Measurements from ENCODE around the gene TMEM117.

TMEM117 gene

DNA sequence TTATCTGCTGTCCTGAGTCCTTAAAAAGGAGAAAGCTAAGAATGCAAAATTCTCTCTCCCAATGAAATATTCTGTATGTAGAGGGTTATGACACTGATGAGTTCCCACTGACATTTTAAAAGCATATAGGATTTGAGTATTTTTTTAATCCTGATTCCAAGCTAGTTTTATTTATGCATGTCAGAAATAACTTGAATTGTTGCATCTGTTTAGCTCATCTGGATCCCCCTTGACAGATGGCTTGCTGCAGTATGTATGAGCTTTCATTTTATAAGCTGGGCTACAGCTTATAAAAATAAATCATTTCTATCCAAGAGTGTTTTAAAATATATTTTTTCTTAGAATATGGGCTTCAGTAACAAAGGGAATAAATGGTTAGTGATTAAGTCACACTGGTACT lies 545.0 kb downstream of the TMEM117 start:
- Mint-ChIP-seq H3K4me3 (no peak overlapping the region), H3K27me3 (ENCODE audit: low read depth) (no peaks in the 10 kb centered on the region), H3K4me1 (ENCODE audit: low read depth) (no peaks in the 10 kb centered on the region), H3K9me3 (no peaks in the 10 kb centered on the region), H3K27ac (no peak overlapping the region), H3K36me3 (ENCODE audit: low read depth) (no peaks in the 10 kb centered on the region)

DNA sequence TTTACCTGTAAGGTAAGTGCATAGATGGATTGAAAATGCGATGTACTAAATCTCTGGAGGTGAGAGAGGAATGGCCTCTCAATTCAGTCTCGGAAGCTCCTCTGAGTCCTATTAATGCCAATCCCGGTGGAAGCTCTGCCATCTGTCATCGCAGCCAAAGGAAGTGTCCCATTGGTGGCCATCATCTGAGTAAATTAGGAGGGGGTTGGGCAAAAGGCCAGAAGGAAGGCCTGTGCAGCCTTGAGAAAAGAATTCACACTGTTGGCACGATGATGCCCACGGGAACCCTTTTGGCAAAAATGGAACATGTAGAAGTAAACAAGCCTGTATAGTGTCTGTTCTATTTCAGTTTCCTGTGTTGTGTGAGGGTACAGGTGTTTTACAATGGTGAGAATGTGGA lies 545.5 kb downstream of the TMEM117 start:
- no peaks in the 10 kb centered on the region for H3K27me3 Mint-ChIP-seq (ENCODE audit: low read depth)
- no peaks in the 10 kb centered on the region for H3K9me3 Mint-ChIP-seq
- H3K27ac Mint-ChIP-seq: no peak overlapping the region
- no peaks in the 10 kb centered on the region for H3K36me3 Mint-ChIP-seq (ENCODE audit: low read depth)
- no peak overlapping the region for H3K4me3 Mint-ChIP-seq
- H3K4me1 Mint-ChIP-seq (ENCODE audit: low read depth): no peaks in the 10 kb centered on the region

DNA sequence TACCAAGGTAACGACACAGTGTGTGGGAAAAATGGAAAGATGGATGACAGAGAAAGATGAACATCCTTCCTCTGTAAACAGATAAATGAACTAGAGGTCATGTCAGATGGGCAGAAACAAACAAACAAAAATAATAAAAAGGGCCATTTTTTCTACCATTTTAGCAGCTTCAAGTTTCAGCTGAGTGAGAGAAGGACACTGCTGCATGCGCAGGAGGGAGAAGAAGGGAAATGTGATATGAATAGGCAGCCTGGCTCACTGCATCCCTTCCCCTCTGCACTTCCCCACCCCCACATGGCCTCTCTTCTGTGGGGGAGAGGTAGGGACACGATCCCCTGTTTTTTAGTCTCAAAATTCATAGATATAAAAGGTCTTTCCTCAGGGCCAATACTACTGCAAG lies 548.3 kb downstream of the TMEM117 start:
- H3K4me3 Mint-ChIP-seq: no peak overlapping the region
- H3K27ac Mint-ChIP-seq: no peak overlapping the region
- H3K27me3 Mint-ChIP-seq (ENCODE audit: low read depth): no peaks in the 10 kb centered on the region
- no peaks in the 10 kb centered on the region for H3K36me3 Mint-ChIP-seq (ENCODE audit: low read depth)
- H3K4me1 Mint-ChIP-seq (ENCODE audit: low read depth): no peaks in the 10 kb centered on the region
- H3K9me3 Mint-ChIP-seq: no peaks in the 10 kb centered on the region

DNA sequence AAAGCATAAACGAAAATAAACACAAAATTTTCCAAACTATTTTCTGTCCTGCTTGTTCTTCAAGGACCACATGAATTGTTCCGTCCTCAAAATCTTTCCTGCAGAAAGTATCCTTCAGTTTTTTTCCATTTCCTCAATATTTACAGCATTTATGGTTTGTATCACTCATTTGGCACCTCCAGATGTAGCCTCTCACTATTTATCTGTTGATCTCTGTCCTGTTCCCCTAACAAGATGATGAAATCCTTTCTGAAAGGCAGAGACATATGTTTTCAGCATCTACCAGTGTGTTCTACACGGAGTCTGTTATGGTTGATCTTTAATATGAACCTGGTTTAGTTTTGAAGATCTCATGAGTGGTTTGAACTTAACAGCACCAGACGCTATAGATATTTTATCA lies 550.1 kb downstream of the TMEM117 start:
- H3K36me3 Mint-ChIP-seq (ENCODE audit: low read depth): no peaks in the 10 kb centered on the region
- no peak overlapping the region for H3K4me3 Mint-ChIP-seq
- no peak overlapping the region for H3K27ac Mint-ChIP-seq
- H3K4me1 Mint-ChIP-seq (ENCODE audit: low read depth): no peaks in the 10 kb centered on the region
- no peaks in the 10 kb centered on the region for H3K9me3 Mint-ChIP-seq
- no peaks in the 10 kb centered on the region for H3K27me3 Mint-ChIP-seq (ENCODE audit: low read depth)

DNA sequence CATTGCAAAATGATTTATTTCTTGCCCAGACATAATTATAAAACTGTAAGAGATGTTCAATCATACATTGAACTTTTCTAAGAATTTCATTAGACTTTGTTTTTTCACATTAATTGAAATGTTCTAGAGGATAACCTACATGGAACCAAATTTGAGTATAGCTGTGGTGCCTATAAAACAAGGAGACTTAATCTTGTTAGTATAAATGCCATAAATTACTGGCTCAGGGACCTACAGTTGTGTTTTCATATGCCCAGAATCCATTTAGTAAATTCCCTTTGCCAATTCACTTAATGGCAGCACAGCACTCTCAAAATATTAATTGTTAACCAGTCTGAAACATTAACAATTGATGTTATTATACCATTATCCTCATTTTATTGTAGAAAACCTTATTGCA lies 551.7 kb downstream of the TMEM117 start:
- H3K4me1 Mint-ChIP-seq (ENCODE audit: low read depth): no peaks in the 10 kb centered on the region
- no peak overlapping the region for H3K27ac Mint-ChIP-seq
- H3K36me3 Mint-ChIP-seq (ENCODE audit: low read depth): no peaks in the 10 kb centered on the region
- no peaks in the 10 kb centered on the region for H3K9me3 Mint-ChIP-seq
- H3K4me3 Mint-ChIP-seq: no peak overlapping the region
- no peaks in the 10 kb centered on the region for H3K27me3 Mint-ChIP-seq (ENCODE audit: low read depth)

DNA sequence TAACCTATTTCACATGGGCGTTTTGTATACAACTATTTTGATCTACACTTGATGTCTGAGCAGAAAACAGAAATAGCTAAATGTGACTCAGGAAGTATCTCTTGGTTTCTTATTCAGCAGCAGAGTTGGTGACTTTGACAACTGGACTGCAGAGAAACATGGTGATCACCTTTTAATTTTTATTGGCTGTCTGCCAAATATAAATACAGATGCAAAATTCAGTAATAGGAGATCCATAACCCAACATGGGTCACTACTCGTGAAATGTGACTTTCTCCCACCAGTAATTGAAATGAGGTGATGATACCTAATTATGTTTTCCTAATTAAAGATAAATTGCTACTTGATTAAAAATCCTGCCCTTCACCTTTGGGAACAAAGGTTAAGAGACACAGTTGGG lies 553.2 kb downstream of the TMEM117 start:
- H3K27me3 Mint-ChIP-seq (ENCODE audit: low read depth): no peaks in the 10 kb centered on the region
- H3K36me3 Mint-ChIP-seq (ENCODE audit: low read depth): no peaks in the 10 kb centered on the region
- no peaks in the 10 kb centered on the region for H3K4me1 Mint-ChIP-seq (ENCODE audit: low read depth)
- H3K27ac Mint-ChIP-seq: no peak overlapping the region
- no peak overlapping the region for H3K4me3 Mint-ChIP-seq
- H3K9me3 Mint-ChIP-seq: no peaks in the 10 kb centered on the region

DNA sequence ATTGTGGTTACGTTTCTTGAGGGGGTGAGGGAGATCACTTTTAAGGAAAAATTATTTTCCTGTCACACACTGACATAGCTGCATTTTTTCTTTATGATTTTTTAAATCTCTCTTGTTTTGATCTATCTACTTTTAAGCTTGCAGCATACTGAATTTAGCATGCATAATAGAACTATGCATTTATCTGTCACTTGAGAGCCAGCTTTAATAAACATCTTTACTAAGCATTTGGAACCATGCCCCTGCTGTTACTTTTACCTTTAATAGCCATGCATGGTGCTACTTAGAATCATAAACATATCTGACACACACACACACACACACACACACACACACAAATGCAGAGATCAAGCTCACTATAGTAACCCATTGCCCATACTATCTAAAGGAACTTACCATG lies 554.0 kb downstream of the TMEM117 start:
- Mint-ChIP-seq H3K4me3 (no peak overlapping the region), H3K9me3 (no peaks in the 10 kb centered on the region), H3K4me1 (ENCODE audit: low read depth) (no peaks in the 10 kb centered on the region), H3K27me3 (ENCODE audit: low read depth) (no peaks in the 10 kb centered on the region), H3K27ac (no peak overlapping the region), H3K36me3 (ENCODE audit: low read depth) (no peaks in the 10 kb centered on the region)

DNA sequence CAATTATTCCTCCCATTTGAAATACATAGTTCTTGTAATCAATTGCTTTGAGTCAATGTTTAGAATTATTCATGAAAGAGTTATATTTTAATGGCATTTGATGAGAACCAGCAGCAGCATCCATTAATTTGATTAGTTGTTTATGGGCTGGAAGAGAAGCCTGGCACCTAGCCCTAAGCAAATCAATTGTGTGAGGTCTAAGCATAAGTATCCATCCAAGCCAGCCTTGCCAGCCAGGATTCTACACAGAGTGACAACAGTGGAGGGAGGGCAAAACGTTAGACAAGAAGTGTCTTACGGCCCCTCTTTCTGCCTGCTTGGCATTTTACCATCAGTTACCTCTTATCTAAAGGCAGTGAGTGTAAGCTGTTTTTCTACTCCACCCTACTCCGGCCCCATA lies 561.8 kb downstream of the TMEM117 start:
- Mint-ChIP-seq H3K4me3 (no peak overlapping the region), H3K27me3 (ENCODE audit: low read depth) (no peaks in the 10 kb centered on the region)

DNA sequence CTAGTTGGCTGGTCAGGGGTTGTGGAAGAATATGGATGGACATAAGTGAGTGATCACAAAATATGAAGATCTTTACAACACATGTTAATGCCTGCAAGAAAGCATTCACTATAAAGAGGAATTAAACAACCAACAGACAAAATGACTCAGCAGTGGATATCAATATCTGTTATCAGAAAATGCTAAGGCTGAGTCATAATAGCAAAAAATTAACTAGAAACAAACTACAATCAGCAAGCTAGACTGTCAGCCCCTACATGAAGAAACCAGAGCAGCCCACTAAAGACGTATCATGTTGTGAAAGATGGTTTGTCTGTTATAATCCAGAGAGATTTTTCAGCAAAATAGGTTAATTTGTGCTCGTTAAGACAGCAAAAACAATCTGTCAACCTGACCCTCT lies 567.3 kb downstream of the TMEM117 start:
- no peaks in the 10 kb centered on the region for H3K27me3 Mint-ChIP-seq (ENCODE audit: low read depth)
- H3K36me3 Mint-ChIP-seq (ENCODE audit: low read depth): no peaks in the 10 kb centered on the region
- no peaks in the 10 kb centered on the region for H3K9me3 Mint-ChIP-seq
- no peak overlapping the region for H3K4me3 Mint-ChIP-seq
- H3K4me1 Mint-ChIP-seq (ENCODE audit: low read depth): no peaks in the 10 kb centered on the region
- H3K27ac Mint-ChIP-seq: no peak overlapping the region

More for the DNA sequence above, 561.8 kb downstream of the TMEM117 start:
- H3K27ac Mint-ChIP-seq: no peak overlapping the region
- H3K9me3 Mint-ChIP-seq: no peaks in the 10 kb centered on the region
- H3K4me1 Mint-ChIP-seq (ENCODE audit: low read depth): no peaks in the 10 kb centered on the region
- no peaks in the 10 kb centered on the region for H3K36me3 Mint-ChIP-seq (ENCODE audit: low read depth)

DNA sequence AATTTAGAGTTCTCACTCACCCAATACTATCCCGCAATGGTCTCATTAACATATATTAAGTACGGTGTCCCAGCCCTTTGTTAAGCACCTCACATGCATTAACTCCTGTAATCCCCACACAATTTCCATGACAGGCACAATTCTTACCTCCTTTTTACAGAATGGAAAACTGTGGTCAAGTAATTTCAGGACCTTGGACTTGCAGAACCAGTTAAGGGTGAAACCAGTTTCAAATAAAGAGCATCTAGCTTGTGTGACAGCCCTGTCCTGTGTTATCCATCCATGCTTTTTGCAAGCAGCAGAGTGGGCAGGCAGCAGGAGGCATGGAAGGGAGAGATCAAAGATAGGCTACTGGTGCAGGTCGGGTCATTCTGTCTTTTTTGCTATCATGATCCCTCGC lies 569.4 kb downstream of the TMEM117 start:
- H3K9me3 Mint-ChIP-seq: no peaks in the 10 kb centered on the region
- H3K4me1 Mint-ChIP-seq (ENCODE audit: low read depth): no peaks in the 10 kb centered on the region
- H3K4me3 Mint-ChIP-seq: no peak overlapping the region
- no peaks in the 10 kb centered on the region for H3K36me3 Mint-ChIP-seq (ENCODE audit: low read depth)
- H3K27me3 Mint-ChIP-seq (ENCODE audit: low read depth): no peaks in the 10 kb centered on the region
- H3K27ac Mint-ChIP-seq: no peak overlapping the region

DNA sequence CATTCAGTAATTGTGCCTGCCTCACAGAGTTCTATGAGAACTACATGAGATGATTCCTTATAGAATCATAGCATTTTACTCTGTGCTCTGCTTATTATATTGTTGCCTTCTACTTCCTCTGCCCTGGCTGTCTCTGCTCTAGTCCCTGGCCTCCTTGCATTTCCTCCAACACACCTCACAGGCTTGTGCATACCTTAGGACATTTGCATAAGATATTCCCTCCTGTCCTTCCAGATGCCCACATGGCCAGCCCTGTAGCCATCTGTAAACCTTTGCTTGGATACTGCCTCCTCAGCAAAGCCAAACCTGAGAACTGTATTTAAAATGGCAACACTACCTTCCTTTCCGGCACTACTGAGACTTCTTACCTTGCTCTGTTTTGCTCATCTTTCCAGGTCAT lies 586.7 kb downstream of the TMEM117 start:
- H3K27ac Mint-ChIP-seq: no peak overlapping the region
- H3K27me3 Mint-ChIP-seq (ENCODE audit: low read depth): no peaks in the 10 kb centered on the region
- no peak overlapping the region for H3K4me3 Mint-ChIP-seq
- H3K36me3 Mint-ChIP-seq (ENCODE audit: low read depth): no peaks in the 10 kb centered on the region
- peaks cover 3% of the 10 kb centered on the region for H3K9me3 Mint-ChIP-seq
- H3K4me1 Mint-ChIP-seq (ENCODE audit: low read depth): no peaks in the 10 kb centered on the region

DNA sequence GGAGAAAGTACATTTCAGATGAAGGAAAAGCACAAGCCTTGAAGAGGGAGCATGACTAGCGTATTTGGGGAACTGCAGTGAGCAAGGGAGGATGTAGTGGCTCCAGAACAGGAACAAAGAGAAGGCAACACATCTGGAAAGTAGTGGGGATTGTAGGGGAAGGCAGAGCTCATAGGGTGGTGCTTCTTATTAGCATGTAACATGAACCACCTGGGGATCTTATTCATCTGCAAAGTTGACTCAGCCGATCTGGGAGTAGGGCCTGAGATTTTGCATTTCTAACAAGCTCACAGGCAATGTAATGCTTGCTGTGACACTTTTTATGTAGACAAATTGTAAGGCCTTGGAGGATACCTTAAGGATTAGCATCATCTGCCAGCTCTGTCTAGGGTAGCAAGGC lies 592.9 kb downstream of the TMEM117 start:
- Mint-ChIP-seq H3K4me1 (ENCODE audit: low read depth) (no peaks in the 10 kb centered on the region), H3K9me3 (no peaks in the 10 kb centered on the region), H3K4me3 (no peak overlapping the region), H3K27me3 (ENCODE audit: low read depth) (no peaks in the 10 kb centered on the region), H3K27ac (no peak overlapping the region), H3K36me3 (ENCODE audit: low read depth) (no peaks in the 10 kb centered on the region)

DNA sequence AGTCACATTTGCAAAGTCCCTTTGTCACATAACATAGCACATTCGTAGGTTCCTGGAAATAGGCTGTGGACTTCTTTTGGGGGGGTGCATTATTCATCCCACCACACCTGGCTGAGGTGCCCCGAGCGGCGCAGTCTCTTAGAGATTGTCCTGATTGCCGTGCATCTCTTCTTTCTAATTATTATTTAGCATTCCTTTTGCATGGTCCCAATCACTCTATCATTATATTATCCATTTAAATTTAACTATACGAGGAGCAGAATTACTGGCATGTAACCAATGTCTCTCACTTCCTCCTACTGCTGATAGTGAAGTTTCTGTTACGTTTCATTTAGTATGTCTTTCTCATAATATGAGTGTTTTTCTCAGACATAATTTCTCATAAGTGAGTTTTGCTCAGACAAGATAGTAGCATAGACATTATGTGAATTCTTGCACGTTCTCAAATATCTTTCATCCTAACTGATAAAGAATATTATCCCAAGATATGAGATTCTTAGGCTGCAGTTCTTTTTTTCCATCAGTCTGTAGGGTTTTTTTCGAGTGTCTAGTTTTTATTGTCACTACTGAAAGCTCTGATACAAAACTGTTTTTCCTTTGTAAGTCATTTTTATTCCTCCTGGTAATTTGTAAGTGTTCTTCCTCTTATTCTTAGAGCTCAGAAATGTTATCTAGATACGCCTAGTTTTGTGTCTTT lies 595.9 kb downstream of the TMEM117 start:
- Mint-ChIP-seq H3K27ac (no peak overlapping the region), H3K9me3 (no peaks in the 10 kb centered on the region), H3K4me3 (no peak overlapping the region), H3K4me1 (ENCODE audit: low read depth) (no peaks in the 10 kb centered on the region), H3K36me3 (ENCODE audit: low read depth) (no peaks in the 10 kb centered on the region), H3K27me3 (ENCODE audit: low read depth) (no peaks in the 10 kb centered on the region)

DNA sequence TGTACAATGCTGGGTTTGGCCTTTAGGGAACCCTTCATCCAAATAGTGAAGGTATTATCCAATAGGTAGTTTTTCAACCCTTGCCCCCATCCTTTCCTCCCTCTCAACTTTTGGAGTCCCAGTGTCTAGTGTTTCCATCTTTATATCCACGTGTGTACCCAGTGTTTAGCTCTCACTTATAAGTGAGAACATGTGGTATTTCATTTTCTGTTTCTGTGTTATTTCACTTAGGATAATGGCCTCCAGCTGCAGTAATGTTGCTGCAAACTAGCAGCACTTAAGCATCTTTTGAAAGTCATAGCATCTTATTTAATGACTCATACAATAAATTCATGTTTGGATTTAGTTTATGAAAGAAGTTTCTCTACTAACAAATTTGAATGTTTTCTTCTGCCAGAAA lies 597.8 kb downstream of the TMEM117 start:
- Mint-ChIP-seq H3K36me3 (ENCODE audit: low read depth) (no peaks in the 10 kb centered on the region), H3K4me3 (no peak overlapping the region), H3K27me3 (ENCODE audit: low read depth) (no peaks in the 10 kb centered on the region), H3K4me1 (ENCODE audit: low read depth) (no peaks in the 10 kb centered on the region), H3K9me3 (no peaks in the 10 kb centered on the region), H3K27ac (no peak overlapping the region)

DNA sequence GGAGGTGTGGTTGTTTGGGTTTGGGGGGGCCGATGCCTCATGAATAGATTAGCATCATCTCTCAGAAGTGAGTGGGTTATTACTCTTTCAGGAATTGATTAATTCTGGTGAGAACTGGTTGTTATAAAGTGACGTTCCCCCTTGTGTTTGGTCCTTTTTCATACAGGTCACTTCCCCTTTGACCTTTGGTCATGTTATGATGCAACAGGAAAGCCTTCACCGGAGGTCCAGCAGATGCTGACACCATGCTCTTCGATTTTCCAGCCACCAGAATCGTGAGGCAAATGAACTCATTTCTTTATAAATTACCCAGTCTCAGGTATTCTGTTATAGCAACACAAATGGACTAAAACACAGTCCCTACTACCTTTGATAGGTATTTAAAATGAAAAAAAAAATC lies 600.9 kb downstream of the TMEM117 start:
- H3K27me3 Mint-ChIP-seq (ENCODE audit: low read depth): no peaks in the 10 kb centered on the region
- no peaks in the 10 kb centered on the region for H3K36me3 Mint-ChIP-seq (ENCODE audit: low read depth)
- no peak overlapping the region for H3K27ac Mint-ChIP-seq
- no peaks in the 10 kb centered on the region for H3K4me1 Mint-ChIP-seq (ENCODE audit: low read depth)
- H3K4me3 Mint-ChIP-seq: no peak overlapping the region
- H3K9me3 Mint-ChIP-seq: no peaks in the 10 kb centered on the region
